ENCODE data around the gene TMEM129.

Gene TMEM129

GRCh38 chr4:1757836-1758235, 36.7 kb upstream of the TMEM129 start:
- no peak for DNase-seq (ENCODE audit: low read depth)
- no peak overlapping the region for H3K4me3 ChIP-seq (ENCODE audit: control insufficient read depth, low read depth, low read length)
- TF ChIP-seq CTCF (conservative IDR thresholded peaks at IDR 0.05; ENCODE audit: control insufficient read depth, insufficient read depth, low read depth, low read length) = no peak

GRCh38 chr4:1756893-1757779, 36.0 kb upstream of the TMEM129 start:
- no peak for DNase-seq (ENCODE audit: low read depth)
- no peak overlapping the region for H3K4me3 ChIP-seq (ENCODE audit: control insufficient read depth, low read depth, low read length)
- no peak for TF ChIP-seq CTCF (conservative IDR thresholded peaks at IDR 0.05; ENCODE audit: control insufficient read depth, insufficient read depth, low read depth, low read length)

- no peak for DNase-seq (ENCODE audit: low read depth)
- H3K4me3 ChIP-seq (ENCODE audit: control insufficient read depth, low read depth, low read length) = no peak overlapping the region
- TF ChIP-seq CTCF (conservative IDR thresholded peaks at IDR 0.05; ENCODE audit: control insufficient read depth, insufficient read depth, low read depth, low read length) = no peak
Observed at GRCh38 chr4:1756079-1756478, 35.0 kb upstream of the TMEM129 start.

GRCh38 chr4:1755297-1755696, 34.2 kb upstream of the TMEM129 start:
- no peak for DNase-seq (ENCODE audit: low read depth)
- no peak for TF ChIP-seq CTCF (conservative IDR thresholded peaks at IDR 0.05; ENCODE audit: control insufficient read depth, insufficient read depth, low read depth, low read length)
- H3K4me3 ChIP-seq (ENCODE audit: control insufficient read depth, low read depth, low read length) = no peak overlapping the region

- no peak for DNase-seq (ENCODE audit: low read depth)
- H3K4me3 ChIP-seq (ENCODE audit: control insufficient read depth, low read depth, low read length) = no peak overlapping the region
- no peak for TF ChIP-seq CTCF (conservative IDR thresholded peaks at IDR 0.05; ENCODE audit: control insufficient read depth, insufficient read depth, low read depth, low read length)
Observed at GRCh38 chr4:1754336-1754735, 33.2 kb upstream of the TMEM129 start.

GRCh38 chr4:1753697-1754311, 32.7 kb upstream of the TMEM129 start:
- no peak for TF ChIP-seq CTCF (conservative IDR thresholded peaks at IDR 0.05; ENCODE audit: control insufficient read depth, insufficient read depth, low read depth, low read length)
- H3K4me3 ChIP-seq (ENCODE audit: control insufficient read depth, low read depth, low read length) = no peak overlapping the region
- DNase-seq (ENCODE audit: low read depth) = no peak

Measured in fibroblast of mammary gland (primary cell).